Measurements from ENCODE around the gene STAT3.

STAT3 gene

GRCh38 chr17:42271779-42272035, 116.5 kb downstream of the STAT3 start:
- Histone ChIP-seq H3K27me3 (ENCODE audit: control insufficient read depth, insufficient read depth, low read length) (no peaks in the 10 kb centered on the region), H3K4me1 (peaks cover 4% of the 10 kb centered on the region), H2AFZ (no peak overlapping the region), H3K4me2 (ENCODE audit: low read length) (no peak overlapping the region), H3K27ac (no peak overlapping the region), H3K36me3 (ENCODE audit: control insufficient read depth, insufficient read depth, low read length) (no peaks in the 10 kb centered on the region), H3K4me3 (ENCODE audit: low read depth, low read length) (no peak overlapping the region), H3K9me3 (ENCODE audit: control insufficient read depth, low read length) (no peaks in the 10 kb centered on the region), H3K9ac (no peak overlapping the region), H3K79me2 (peaks cover 20% of the 10 kb centered on the region)
- TF ChIP-seq CTCF (IDR thresholded peaks at IDR 0.05): no peak

- no peak overlapping the region for H3K27ac ChIP-seq
These were observed 117.0 kb downstream of the STAT3 start for GRCh38 chr17:42271006-42271778.

GRCh38 chr17:42270596-42270995, 117.6 kb downstream of the STAT3 start:
- peaks cover 19% of the 10 kb centered on the region for H3K79me2 ChIP-seq
- H3K4me1 ChIP-seq: peaks cover 4% of the 10 kb centered on the region
- no peak overlapping the region for H3K4me3 ChIP-seq (ENCODE audit: low read depth, low read length)
- H2AFZ ChIP-seq: no peak overlapping the region
- H3K36me3 ChIP-seq (ENCODE audit: control insufficient read depth, insufficient read depth, low read length): no peaks in the 10 kb centered on the region
- no peaks in the 10 kb centered on the region for H3K9me3 ChIP-seq (ENCODE audit: control insufficient read depth, low read length)
- no peak overlapping the region for H3K4me2 ChIP-seq (ENCODE audit: low read length)
- no peak overlapping the region for H3K9ac ChIP-seq
- no peak overlapping the region for H3K27ac ChIP-seq
- no peaks in the 10 kb centered on the region for H3K27me3 ChIP-seq (ENCODE audit: control insufficient read depth, insufficient read depth, low read length)
- no peak for TF ChIP-seq CTCF (IDR thresholded peaks at IDR 0.05)

More at GRCh38 chr17:42271006-42271778, 117.0 kb downstream of the STAT3 start:
- no peaks in the 10 kb centered on the region for H3K36me3 ChIP-seq (ENCODE audit: control insufficient read depth, insufficient read depth, low read length)
- H2AFZ ChIP-seq: no peak overlapping the region
- no peaks in the 10 kb centered on the region for H3K27me3 ChIP-seq (ENCODE audit: control insufficient read depth, insufficient read depth, low read length)
- no peak for TF ChIP-seq CTCF (IDR thresholded peaks at IDR 0.05)
- H3K4me2 ChIP-seq (ENCODE audit: low read length): no peak overlapping the region
- H3K4me1 ChIP-seq: peaks cover 4% of the 10 kb centered on the region
- H3K79me2 ChIP-seq: peaks cover 20% of the 10 kb centered on the region
- no peak overlapping the region for H3K4me3 ChIP-seq (ENCODE audit: low read depth, low read length)
- no peak overlapping the region for H3K9ac ChIP-seq
- no peaks in the 10 kb centered on the region for H3K9me3 ChIP-seq (ENCODE audit: control insufficient read depth, low read length)

GRCh38 chr17:42270170-42270535, 118.1 kb downstream of the STAT3 start:
- Histone ChIP-seq H3K36me3 (ENCODE audit: control insufficient read depth, insufficient read depth, low read length) (no peaks in the 10 kb centered on the region), H3K27me3 (ENCODE audit: control insufficient read depth, insufficient read depth, low read length) (no peaks in the 10 kb centered on the region), H2AFZ (no peak overlapping the region), H3K4me1 (peaks cover 4% of the 10 kb centered on the region), H3K4me2 (ENCODE audit: low read length) (no peak overlapping the region), H3K79me2 (peaks cover 14% of the 10 kb centered on the region), H3K9me3 (ENCODE audit: control insufficient read depth, low read length) (no peaks in the 10 kb centered on the region), H3K4me3 (ENCODE audit: low read depth, low read length) (no peak overlapping the region), H3K27ac (no peak overlapping the region), H3K9ac (no peak overlapping the region)
- no peak for TF ChIP-seq CTCF (IDR thresholded peaks at IDR 0.05)

- H3K4me1 ChIP-seq: no peaks in the 10 kb centered on the region
- no peak overlapping the region for H3K4me3 ChIP-seq (ENCODE audit: low read depth, low read length)
- no peak overlapping the region for H3K9ac ChIP-seq
- no peak overlapping the region for H3K27ac ChIP-seq
- no peak overlapping the region for H3K4me2 ChIP-seq (ENCODE audit: low read length)
- no peak overlapping the region for H2AFZ ChIP-seq
- TF ChIP-seq CTCF (IDR thresholded peaks at IDR 0.05): no peak
- no peaks in the 10 kb centered on the region for H3K36me3 ChIP-seq (ENCODE audit: control insufficient read depth, insufficient read depth, low read length)
- H3K27me3 ChIP-seq (ENCODE audit: control insufficient read depth, insufficient read depth, low read length): no peaks in the 10 kb centered on the region
- no peaks in the 10 kb centered on the region for H3K9me3 ChIP-seq (ENCODE audit: control insufficient read depth, low read length)
- H3K79me2 ChIP-seq: peaks cover 10% of the 10 kb centered on the region
These were observed 120.0 kb downstream of the STAT3 start for GRCh38 chr17:42268236-42268635.

Data from parathyroid adenoma (tissue), 2 donors.